ENCODE data around the gene MLLT11. TPM values are rescaled to one million over a fixed set of nuclear protein-coding genes. Genes with fewer than 3 reads are reported as not detected.

MLLT11 gene
- total RNA-seq, 1 donor from 2014 or later: 29.5 TPM

- Mint-ChIP-seq H3K27ac (peak overlapping the region; percentile 91), H3K4me1 (ENCODE audit: low read depth) (peaks cover 48% of the 10 kb centered on the region)
- no peak for TF ChIP-seq CTCF (IDR thresholded peaks at IDR 0.05; ENCODE audit: unreplicated experiment)
Observed at GRCh38 chr1:151061704-151062103, 1.5 kb downstream of the MLLT11 start.

GRCh38 chr1:151062741-151063371 is 2.7 kb downstream of the MLLT11 start:
- Mint-ChIP-seq H3K4me3 (ENCODE audit: low read depth) (peak overlapping the region; percentile 86), H3K4me1 (ENCODE audit: low read depth) (peaks cover 40% of the 10 kb centered on the region), H3K9me3 (ENCODE audit: low read depth) (no peaks in the 10 kb centered on the region), H3K36me3 (ENCODE audit: insufficient read depth) (peaks cover 19% of the 10 kb centered on the region), H3K27me3 (no peaks in the 10 kb centered on the region), H3K27ac (peak overlapping the region; percentile 90)
- no peak for TF ChIP-seq CTCF (IDR thresholded peaks at IDR 0.05; ENCODE audit: unreplicated experiment)
- DNase-seq (ENCODE audit: low spot score, unreplicated experiment): no peak

More at GRCh38 chr1:151061704-151062103, 1.5 kb downstream of the MLLT11 start:
- Mint-ChIP-seq H3K9me3 (ENCODE audit: low read depth) (no peaks in the 10 kb centered on the region), H3K27me3 (no peaks in the 10 kb centered on the region), H3K4me3 (ENCODE audit: low read depth) (peak overlapping the region; percentile 86), H3K36me3 (ENCODE audit: insufficient read depth) (peaks cover 21% of the 10 kb centered on the region)
- no peak for DNase-seq (ENCODE audit: low spot score, unreplicated experiment)

- TF ChIP-seq CTCF (IDR thresholded peaks at IDR 0.05; ENCODE audit: unreplicated experiment): no peak
- H3K27ac Mint-ChIP-seq: no peak overlapping the region
- H3K9me3 Mint-ChIP-seq (ENCODE audit: low read depth): no peaks in the 10 kb centered on the region
- H3K4me3 Mint-ChIP-seq (ENCODE audit: low read depth): no peak overlapping the region
- H3K4me1 Mint-ChIP-seq (ENCODE audit: low read depth): peaks cover 31% of the 10 kb centered on the region
- H3K36me3 Mint-ChIP-seq (ENCODE audit: insufficient read depth): peaks cover 19% of the 10 kb centered on the region
- H3K27me3 Mint-ChIP-seq: no peaks in the 10 kb centered on the region
- DNase-seq (ENCODE audit: low spot score, unreplicated experiment): no peak
Observed at GRCh38 chr1:151065089-151065645, 5.0 kb downstream of the MLLT11 start.

- H3K27me3 Mint-ChIP-seq: no peaks in the 10 kb centered on the region
- no peak overlapping the region for H3K4me3 Mint-ChIP-seq (ENCODE audit: low read depth)
- peaks cover 21% of the 10 kb centered on the region for H3K4me1 Mint-ChIP-seq (ENCODE audit: low read depth)
- no peak for DNase-seq (ENCODE audit: low spot score, unreplicated experiment)
- peaks cover 19% of the 10 kb centered on the region for H3K36me3 Mint-ChIP-seq (ENCODE audit: insufficient read depth)
- TF ChIP-seq CTCF (IDR thresholded peaks at IDR 0.05; ENCODE audit: unreplicated experiment): no peak
- H3K27ac Mint-ChIP-seq: no peak overlapping the region
- H3K9me3 Mint-ChIP-seq (ENCODE audit: low read depth): no peaks in the 10 kb centered on the region
Observed at GRCh38 chr1:151067185-151067584, 7.0 kb downstream of the MLLT11 start.

GRCh38 chr1:151069103-151069486 is 8.9 kb downstream of the MLLT11 start:
- TF ChIP-seq CTCF (IDR thresholded peaks at IDR 0.05; ENCODE audit: unreplicated experiment): no peak
- Mint-ChIP-seq H3K4me3 (ENCODE audit: low read depth) (peak overlapping the region; percentile 96), H3K4me1 (ENCODE audit: low read depth) (peaks cover 11% of the 10 kb centered on the region), H3K27me3 (no peaks in the 10 kb centered on the region), H3K9me3 (ENCODE audit: low read depth) (no peaks in the 10 kb centered on the region), H3K36me3 (ENCODE audit: insufficient read depth) (peaks cover 15% of the 10 kb centered on the region), H3K27ac (peak overlapping the region; percentile 88)
- DNase-seq (ENCODE audit: low spot score, unreplicated experiment): no peak
